T-helper 9 cell (primary cell): Measurements from ENCODE around the gene RIN3.

Experiments
- DNase-seq: peaks from one replicate; pipeline ENCODE4 v3.0.0-alpha.2; 2020

The RIN3 gene

GRCh38 chr14:92487513-92488133 is 26.0 kb upstream of the RIN3 start:
- no peak for DNase-seq

- DNase-seq: no peak
Observed at GRCh38 chr14:92489394-92490238, 24.0 kb upstream of the RIN3 start.

- no peak for DNase-seq
Observed at GRCh38 chr14:92490239-92490959, 23.2 kb upstream of the RIN3 start.

- no peak for DNase-seq
Observed at GRCh38 chr14:92491782-92492181, 21.8 kb upstream of the RIN3 start.

- DNase-seq: no peak
Observed at GRCh38 chr14:92492258-92492657, 21.3 kb upstream of the RIN3 start.

GRCh38 chr14:92493024-92493423 is 20.6 kb upstream of the RIN3 start:
- DNase-seq: no peak

- no peak for DNase-seq
Observed at GRCh38 chr14:92493492-92493891, 20.1 kb upstream of the RIN3 start.

- DNase-seq: no peak
Observed at GRCh38 chr14:92494512-92494911, 19.1 kb upstream of the RIN3 start.

- DNase-seq: no peak
Observed at GRCh38 chr14:92495027-92495426, 18.6 kb upstream of the RIN3 start.

- no peak for DNase-seq
Observed at GRCh38 chr14:92496191-92496857, 17.3 kb upstream of the RIN3 start.

- no peak for DNase-seq
Observed at GRCh38 chr14:92497391-92497790, 16.2 kb upstream of the RIN3 start.

GRCh38 chr14:92499234-92499633 is 14.3 kb upstream of the RIN3 start:
- DNase-seq: no peak

- no peak for DNase-seq
Observed at GRCh38 chr14:92500491-92500941, 13.1 kb upstream of the RIN3 start.

- DNase-seq: no peak
Observed at GRCh38 chr14:92501891-92502351, 11.7 kb upstream of the RIN3 start.

GRCh38 chr14:92502541-92503286 is 10.9 kb upstream of the RIN3 start:
- no peak for DNase-seq

GRCh38 chr14:92503756-92504491 is 9.7 kb upstream of the RIN3 start:
- no peak for DNase-seq

- no peak for DNase-seq
Observed at GRCh38 chr14:92505826-92506225, 7.8 kb upstream of the RIN3 start.

- no peak for DNase-seq
Observed at GRCh38 chr14:92506231-92506630, 7.3 kb upstream of the RIN3 start.

GRCh38 chr14:92507174-92507768 is 6.3 kb upstream of the RIN3 start:
- no peak for DNase-seq

- DNase-seq: no peak
Observed at GRCh38 chr14:92510972-92511371, 2.6 kb upstream of the RIN3 start.
